H1 (cell line): ENCODE measurements around the gene PPP1R12C. TPM values are rescaled to one million over a fixed set of nuclear protein-coding genes. Genes with fewer than 3 reads are reported as not detected.

Experiments
- CHD7 ChIP-seq: fragments of 300-600 bp; sonication (generic); IDR thresholded peaks from 2 replicates; pipeline ENCODE4 v1.7.1; 2012; ENCODE audit warnings: low read length, moderate library complexity, mild to moderate bottlenecking, inconsistent platforms; ENCODE audit not compliant: insufficient replicate concordance
- POLR2A ChIP-seq, 2 experiments: IDR thresholded peaks; 1 replicate in 1 of 2; 2 replicates in 1 of 2; pipeline ENCODE4 v1.6.1; 2011; ENCODE audit warnings: low read depth in 2 of 2, low read length in 2 of 2, mild to moderate bottlenecking in 2 of 2; ENCODE audit errors: control extremely low read depth in 1 of 2
- RAD21 ChIP-seq, 2 experiments: IDR thresholded peaks in 1 of 2; conservative IDR thresholded peaks in 1 of 2; 2 replicates each; pipeline ENCODE4 v1.6.1; 2011; ENCODE audit warnings: low read depth in 2 of 2, low read length in 2 of 2, improper control_type of control experiment in 1 of 2, inconsistent platforms in 1 of 2, mild to moderate bottlenecking in 1 of 2, moderate library complexity in 1 of 2
- USF2 ChIP-seq: IDR thresholded peaks from 2 replicates; pipeline ENCODE4 v1.6.1; 2011; ENCODE audit warnings: low read length, improper control_type of control experiment
- polyA plus RNA-seq, 7 experiments: library from polyadenylated mRNA; depleted of rRNA in 3 of 7; stranded (reverse) in 5 of 7; unstranded in 2 of 7; fragments of >200 nt in 5 of 7; fragments of 200-250 nt in 2 of 7; gene quantifications; 1 replicate in 5 of 7; 2 replicates in 1 of 7; 4 replicates in 1 of 7; pipeline versions ENCODE4 v1.2.1 to v1.2.3, GENCODE V29; 2011 to 2013; ENCODE audit warnings: missing spikeins in 2 of 7, mixed read lengths in 2 of 7
- total RNA-seq: library from RNA; stranded (reverse); fragmentation: NEBNext Ultra II Directional; extraction: Animal tissue kit (Norgen Biotek cat#: 25700); gene quantifications from 2 replicates; pipeline ENCODE4 v1.2.1, GENCODE V29; 2021

Gene PPP1R12C
- total and polyA plus RNA-seq, 2 of the 8 experiments (the other 6 are each of a cell fraction or from before 2014, with no cell fraction given) = 31.7 to 71.5 TPM

- 0 out of 4 replicates have a peak, but pooled peaks of 1 of the 2 experiments have one; percentile 1 for TF ChIP-seq RAD21 (IDR thresholded peaks at IDR 0.05 in 1 of 2, conservative IDR thresholded peaks at IDR 0.05 in 1 of 2; ENCODE audit: low read depth in 2 of 2, low read length in 2 of 2)
- no peak for TF ChIP-seq POLR2A (IDR thresholded peaks at IDR 0.05; ENCODE audit: control extremely low read depth in 1 of 2, low read depth in 2 of 2, low read length in 2 of 2)
- no peak for TF ChIP-seq USF2
- no peak for TF ChIP-seq CHD7
- TF ChIP-seq, all 59 proteins: peak for 7
Observed at GRCh38 chr19:55068950-55069864, 48.2 kb downstream of the PPP1R12C start (continued).
